A549 (cell line): ENCODE measurements around the gene MBP. TPM values are rescaled to one million over a fixed set of nuclear protein-coding genes. Genes with fewer than 3 reads are reported as not detected.

Experiments
- ATAC-seq, 2 experiments: fragments of 200-7000 bp in 1 of 2; fragments of >200 bp in 1 of 2; cut with Nextera tagmentation in 1 of 2; cut with Tn5 transposase in 1 of 2; 3 replicates each; pipeline versions ENCODE4 v1.8.0 to v1.9.1; 2018 to 2020; ENCODE audit warnings: mild to moderate bottlenecking in 1 of 2, moderate library complexity in 1 of 2
- CTCF ChIA-PET: fragments of 300-600 bp; sonication (Branson Sonifier 250); formaldehyde crosslinking; extraction: SDS; loops from one replicate; lab custom pipeline; 2021; ENCODE audit warnings: antibody characterized with exemption, inconsistent platforms; lab: Yijun Ruan, JAX
- POLR2A ChIA-PET: fragments of 350-600 bp; formaldehyde crosslinking; extraction: SDS; loops from one replicate; lab custom pipeline; 2021; ENCODE audit warnings: antibody characterized with exemption, inconsistent platforms; lab: Yijun Ruan, JAX
- DNase-seq, 2 experiments: peaks; one replicate each; pipeline versions ENCODE4 v3.0.0 to v3.0.0-alpha.2; 2011 to 2016; ENCODE audit warnings: low read depth in 1 of 2, low spot score in 1 of 2
- FAIRE-seq: peaks from 2 replicates; lab custom pipeline; 2011; peaks lifted over from hg19 to GRCh38; lab: Jason Lieb, UNC
- H3K27ac ChIP-seq, 2 experiments: fragments of >200 bp; sonication (Bioruptor Twin); formaldehyde crosslinking; 3 replicates each; pipeline ENCODE4 v1.5.1; 2016 to 2017
- H3K4me1 ChIP-seq: fragments of >200 bp; sonication (Bioruptor Twin); formaldehyde crosslinking; 3 replicates; pipeline ENCODE4 v1.6.1; 2016
- H3K4me2 ChIP-seq: fragments of >200 bp; sonication (Bioruptor Twin); formaldehyde crosslinking; 3 replicates; pipeline ENCODE4 v1.6.1; 2016
- H3K4me3 ChIP-seq: fragments of >200 bp; sonication (Bioruptor Twin); formaldehyde crosslinking; 3 replicates; pipeline ENCODE4 v1.5.1; 2016
- H3K9me3 ChIP-seq: fragments of >200 bp; sonication (Bioruptor Twin); formaldehyde crosslinking; 3 replicates; pipeline ENCODE4 v1.6.1; 2016
- BHLHE40 ChIP-seq: IDR thresholded peaks from 2 replicates; pipeline ENCODE4 v1.6.1; 2012; ENCODE audit warnings: low read depth, low read length, inconsistent platforms
- CBX2 ChIP-seq: fragments of 200-600 bp; sonication (generic); IDR thresholded peaks from 2 replicates; pipeline ENCODE4 v1.6.1; 2016; ENCODE audit warnings: low read depth, mild to moderate bottlenecking, borderline replicate concordance
- FOXS1 ChIP-seq: fragments of 250-450 bp; sonication (Bioruptor Pico); IDR thresholded peaks from 2 replicates; pipeline ENCODE4 v1.5.0; 2020; ENCODE audit warnings: mild to moderate bottlenecking, moderate library complexity
- GATA3 ChIP-seq: IDR thresholded peaks from 2 replicates; pipeline ENCODE4 v1.6.1; 2012; ENCODE audit warnings: borderline replicate concordance
- HDAC2 ChIP-seq: fragments of 200-600 bp; sonication (generic); IDR thresholded peaks from 2 replicates; pipeline ENCODE4 v1.6.1; 2016
- HEYL ChIP-seq: fragments of 250-450 bp; sonication (Bioruptor Pico); IDR thresholded peaks from 2 replicates; pipeline ENCODE4 v1.8.0; 2021; ENCODE audit warnings: mild to moderate bottlenecking, moderate library complexity
- HOXA7 ChIP-seq: fragments of 250-450 bp; sonication (Bioruptor Pico); IDR thresholded peaks from 2 replicates; pipeline ENCODE4 v1.5.0; 2020; ENCODE audit warnings: mild to moderate bottlenecking, moderate library complexity
- HOXB5 ChIP-seq: fragments of 250-450 bp; sonication (Bioruptor Pico); IDR thresholded peaks from 2 replicates; pipeline ENCODE4 v1.5.0; 2020; ENCODE audit warnings: mild to moderate bottlenecking, moderate library complexity
- KDM1A ChIP-seq: fragments of 200-600 bp; sonication (generic); IDR thresholded peaks from 2 replicates; pipeline ENCODE4 v1.6.1; 2016; ENCODE audit warnings: low read depth, mild to moderate bottlenecking
- MAZ ChIP-seq: fragments of 150-350 bp; IDR thresholded peaks from 2 replicates; pipeline ENCODE4 v1.6.1; 2014; ENCODE audit warnings: antibody characterized with exemption, low read depth, low read length, borderline replicate concordance
- NPAS2 ChIP-seq: fragments of 250-450 bp; sonication (Bioruptor Pico); IDR thresholded peaks from 2 replicates; pipeline ENCODE4 v1.8.0; 2022; ENCODE audit warnings: mild to moderate bottlenecking, moderate library complexity, borderline replicate concordance
- NR3C1 ChIP-seq: fragments of >200 bp; sonication (Bioruptor Twin); formaldehyde crosslinking; IDR thresholded peaks from 3 replicates; pipeline ENCODE4 v1.6.1; 2017
- POLR2AphosphoS2 ChIP-seq: conservative IDR thresholded peaks from 2 replicates; pipeline ENCODE4 v1.6.1; 2012; ENCODE audit warnings: low read length, improper control_type of control experiment, inconsistent platforms
- RFX5 ChIP-seq: fragments of 450-650 bp; IDR thresholded peaks from 2 replicates; pipeline ENCODE4 v1.7.1; 2014; ENCODE audit warnings: antibody characterized with exemption, mild to moderate bottlenecking, moderate library complexity
- RNF2 ChIP-seq: fragments of 200-600 bp; sonication (generic); IDR thresholded peaks from 2 replicates; pipeline ENCODE4 v1.6.1; 2016; ENCODE audit warnings: low read depth, mild to moderate bottlenecking, antibody characterized with exemption, moderate library complexity, borderline replicate concordance
- TP53 ChIP-seq: fragments of 250-450 bp; sonication (Bioruptor Pico); IDR thresholded peaks from 2 replicates; pipeline ENCODE4 v1.5.0; 2021; ENCODE audit warnings: mild to moderate bottlenecking, moderate library complexity
- ZFP36 ChIP-seq: fragments of 450-650 bp; IDR thresholded peaks from 2 replicates; pipeline ENCODE4 v1.6.1; 2014; ENCODE audit warnings: borderline replicate concordance; ENCODE audit not compliant: partially characterized antibody
- WGBS: methylation state at CpG from one replicate; pipeline ENCODE4 v1.1.6; 2017; ENCODE audit errors: missing lambda C conversion rate; 5-methylcytosine and 5-hydroxymethylcytosine counted together
- polyA plus RNA-seq, 4 experiments: library from polyadenylated mRNA; depleted of rRNA in 3 of 4; stranded (reverse); fragments of >200 nt; fragmentation: RNase III in 1 of 4; extraction: RNeasy Plus Mini Kit Qiagen cat#74134 plus additional on column Dnase treatment in 1 of 4; gene quantifications; 2 replicates in 3 of 4; 3 replicates in 1 of 4; pipeline ENCODE4 v1.2.3, GENCODE V29; 2011 to 2017
- TF ChIP-seq, protein P1 (sequence below): fragments of >200 bp; sonication (Bioruptor Twin); formaldehyde crosslinking; IDR thresholded peaks from 3 replicates; pipeline ENCODE4 v1.5.1; 2016
- TF ChIP-seq, protein P2 (sequence below): fragments of 250-450 bp; sonication (Bioruptor Pico); IDR thresholded peaks from 2 replicates; pipeline ENCODE4 v1.5.0; 2020; ENCODE audit warnings: low read depth, mild to moderate bottlenecking, moderate library complexity

The MBP gene
- polyA plus RNA-seq, 2 of the 4 experiments (the other 2 are of a cell fraction) = 8.6 to 33.1 TPM

DNA sequence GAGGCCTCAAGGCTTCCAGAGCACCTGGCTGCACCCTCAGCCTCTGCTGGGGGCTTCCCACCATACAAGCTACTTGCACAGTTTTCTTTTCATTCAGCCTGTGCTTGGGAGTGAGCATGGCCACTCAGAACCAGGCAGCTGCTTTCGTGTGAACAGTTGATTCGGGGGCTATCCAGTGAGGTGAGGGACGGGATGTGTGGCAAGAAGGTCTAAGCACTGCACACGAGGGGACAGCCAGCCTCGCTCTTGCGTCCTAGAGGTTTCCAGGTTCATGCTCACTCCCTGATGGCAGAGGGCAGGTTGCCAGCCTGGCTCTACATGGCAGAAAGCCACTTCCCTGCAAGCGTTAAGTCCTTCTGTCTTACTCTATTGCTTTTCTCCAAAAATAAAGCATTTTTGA, 146.2 kb downstream of the MBP start:
- Histone ChIP-seq H3K9me3 (no peaks in the 10 kb centered on the region), H3K4me1 (no peaks in the 10 kb centered on the region), H3K4me3 (no peak overlapping the region), H3K27ac (no peak overlapping the region), H3K4me2 (no peak overlapping the region)
- no peak for FAIRE-seq
- CTCF ChIA-PET = interaction anchor here (0.7 to 4.9 kb wide), 3 partner anchors 9 to 184 kb away, joined by 3 to 45 read pairs (median 3); no protein-coding TSS in a partner anchor
- no peak for DNase-seq
- POLR2A ChIA-PET = no interaction called here
- WGBS = 86% methylated on average over 7 of the region's 7 CpGs
- TF ChIP-seq KDM1A (no peak), TP53 (CRISPR knock-in tag) (no peak), ZFP36 (no peak), GATA3 (no peak), NR3C1 (no peak), FOXS1 (no peak), RFX5 (no peak), HOXA7 (CRISPR knock-in tag) (no peak), MAZ (no peak), RNF2 (no peak)
- TF ChIP-seq, protein P1, sequence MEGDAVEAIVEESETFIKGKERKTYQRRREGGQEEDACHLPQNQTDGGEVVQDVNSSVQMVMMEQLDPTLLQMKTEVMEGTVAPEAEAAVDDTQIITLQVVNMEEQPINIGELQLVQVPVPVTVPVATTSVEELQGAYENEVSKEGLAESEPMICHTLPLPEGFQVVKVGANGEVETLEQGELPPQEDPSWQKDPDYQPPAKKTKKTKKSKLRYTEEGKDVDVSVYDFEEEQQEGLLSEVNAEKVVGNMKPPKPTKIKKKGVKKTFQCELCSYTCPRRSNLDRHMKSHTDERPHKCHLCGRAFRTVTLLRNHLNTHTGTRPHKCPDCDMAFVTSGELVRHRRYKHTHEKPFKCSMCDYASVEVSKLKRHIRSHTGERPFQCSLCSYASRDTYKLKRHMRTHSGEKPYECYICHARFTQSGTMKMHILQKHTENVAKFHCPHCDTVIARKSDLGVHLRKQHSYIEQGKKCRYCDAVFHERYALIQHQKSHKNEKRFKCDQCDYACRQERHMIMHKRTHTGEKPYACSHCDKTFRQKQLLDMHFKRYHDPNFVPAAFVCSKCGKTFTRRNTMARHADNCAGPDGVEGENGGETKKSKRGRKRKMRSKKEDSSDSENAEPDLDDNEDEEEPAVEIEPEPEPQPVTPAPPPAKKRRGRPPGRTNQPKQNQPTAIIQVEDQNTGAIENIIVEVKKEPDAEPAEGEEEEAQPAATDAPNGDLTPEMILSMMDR = no peak
- no peak for ATAC-seq

DNA sequence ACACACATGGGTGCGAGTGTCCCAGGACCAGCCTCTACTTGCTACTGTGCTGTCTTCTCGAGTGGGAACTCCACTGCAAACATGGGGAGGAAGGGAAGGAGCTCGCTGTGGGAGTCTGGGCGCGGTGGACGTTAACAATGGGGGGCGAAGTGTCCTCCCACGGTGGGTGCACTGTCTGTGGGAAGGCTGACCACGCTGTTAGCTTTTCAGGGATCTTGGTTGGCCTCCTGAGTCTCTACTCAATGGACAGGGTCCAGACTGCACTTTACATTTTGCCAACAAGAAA, 146.7 kb downstream of the MBP start:
- Histone ChIP-seq H3K27ac (no peak overlapping the region), H3K4me2 (no peak overlapping the region), H3K4me3 (no peak overlapping the region), H3K9me3 (no peaks in the 10 kb centered on the region), H3K4me1 (no peaks in the 10 kb centered on the region)
- ChIA-PET POLR2A (no interaction called here), CTCF (interaction anchor here (1.0 to 4.9 kb wide), 3 partner anchors 13 to 226 kb away, joined by 3 to 46 read pairs (median 45); no protein-coding TSS in a partner anchor)
- WGBS = 73% methylated on average over 8 of the region's 9 CpGs
- no peak for ATAC-seq
- FAIRE-seq = no peak
- no peak for DNase-seq
- TF ChIP-seq NPAS2 (CRISPR knock-in tag) (no peak), CBX2 (no peak), HDAC2 (no peak), HEYL (CRISPR knock-in tag) (no peak), HOXB5 (CRISPR knock-in tag) (no peak), POLR2AphosphoS2 (no peak), MAZ (no peak), RNF2 (no peak), BHLHE40 (no peak)
- TF ChIP-seq, protein P2, sequence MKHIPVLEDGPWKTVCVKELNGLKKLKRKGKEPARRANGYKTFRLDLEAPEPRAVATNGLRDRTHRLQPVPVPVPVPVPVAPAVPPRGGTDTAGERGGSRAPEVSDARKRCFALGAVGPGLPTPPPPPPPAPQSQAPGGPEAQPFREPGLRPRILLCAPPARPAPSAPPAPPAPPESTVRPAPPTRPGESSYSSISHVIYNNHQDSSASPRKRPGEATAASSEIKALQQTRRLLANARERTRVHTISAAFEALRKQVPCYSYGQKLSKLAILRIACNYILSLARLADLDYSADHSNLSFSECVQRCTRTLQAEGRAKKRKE (CRISPR knock-in tag) = no peak
- TF ChIP-seq, protein P1 = no peak
